Activated CD4-positive, CD25-positive, alpha-beta regulatory T cell (primary cell): ENCODE data around the gene CYP3A7.
"Not testable (repeated sequence)": the region's sequence is repeated elsewhere in the genome, so short reads cannot be mapped to it uniquely, and the experiment has no call there.

ENCODE experiments used
- DNase-seq, 4 experiments: peaks; one replicate each; lab custom pipeline; 2025; lab: John Stamatoyannopoulos, UW

The CYP3A7 gene

DNA sequence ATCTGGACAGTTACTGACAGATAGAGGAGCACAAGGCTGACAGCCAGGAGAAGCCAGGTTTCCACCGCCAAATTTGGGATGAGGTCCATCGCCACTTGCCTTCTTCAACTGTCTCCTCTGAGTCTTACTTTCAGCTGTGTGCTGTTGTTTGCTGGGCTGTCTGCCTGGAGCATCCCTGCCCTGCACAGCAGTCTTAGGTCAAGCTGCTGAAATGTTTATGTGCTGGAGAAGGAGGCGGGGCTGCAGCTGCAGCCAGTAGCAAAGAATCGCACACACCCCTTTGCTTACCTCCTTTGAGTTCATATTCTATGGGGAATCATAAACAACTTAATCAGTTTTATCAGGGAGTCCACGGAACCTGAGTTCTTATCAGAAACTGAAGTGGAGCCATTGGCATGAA is 35.0 kb downstream of the CYP3A7 start:
- DNase-seq = no peak

DNA sequence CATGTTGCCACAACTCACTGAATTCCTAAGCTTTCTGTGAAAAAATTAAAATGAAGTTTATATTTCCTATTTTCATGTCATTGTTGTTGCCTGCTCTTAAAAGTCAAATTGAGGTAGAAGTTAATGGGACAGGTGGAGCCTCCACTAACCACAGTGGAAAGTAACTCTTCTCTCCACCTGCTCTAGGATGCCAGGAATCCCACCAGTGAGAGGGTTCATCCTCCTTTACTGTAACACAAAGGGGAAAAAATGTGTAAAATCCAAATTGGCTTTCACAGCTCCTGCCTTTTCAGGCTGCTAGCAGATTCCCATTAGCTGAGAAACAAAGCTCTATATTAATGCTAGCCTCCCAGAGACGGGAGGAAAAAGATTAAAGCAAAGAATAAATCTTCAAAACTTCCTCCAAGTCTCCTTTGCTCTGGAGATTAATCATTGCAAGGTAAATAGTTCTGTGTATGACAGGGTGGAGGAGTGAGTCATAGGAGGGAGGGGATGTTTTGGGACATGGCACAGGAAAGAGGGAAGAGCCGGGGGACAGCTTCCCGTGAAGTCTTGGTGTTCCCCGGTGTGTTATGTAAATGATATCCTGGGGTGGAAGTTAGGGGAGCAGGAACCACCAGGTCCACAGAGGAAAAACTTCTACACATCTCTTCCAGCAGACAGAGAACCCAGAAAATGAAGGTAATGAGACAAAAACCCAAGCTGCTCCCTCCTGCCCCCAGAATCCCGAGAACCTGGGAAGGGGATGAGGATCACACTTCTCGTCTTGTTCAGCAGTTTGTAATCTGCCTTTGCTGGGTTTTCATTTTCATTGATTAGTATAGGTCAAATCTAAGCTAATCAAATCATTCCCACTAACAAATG is 35.9 kb downstream of the CYP3A7 start:
- not testable (repeated sequence) for DNase-seq

DNA sequence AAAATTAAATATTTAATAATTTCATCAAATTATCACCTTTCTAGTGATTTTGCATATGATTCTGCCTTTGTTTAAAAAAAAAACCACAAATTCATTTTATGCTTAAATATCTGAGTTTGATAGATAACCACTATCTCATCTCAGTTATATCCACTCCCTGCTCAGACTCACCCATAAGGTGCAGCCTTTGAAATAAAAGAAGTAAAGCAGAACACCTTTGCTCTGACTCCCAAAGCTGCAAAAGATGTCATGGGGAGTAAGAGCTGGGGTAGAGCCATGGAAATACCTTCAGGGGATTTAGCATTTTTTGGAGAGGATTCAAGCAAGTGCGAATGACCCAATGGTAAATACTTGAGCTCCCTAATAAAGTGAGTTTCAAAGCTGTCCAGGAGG is 40.1 kb downstream of the CYP3A7 start:
- no peak for DNase-seq

DNA sequence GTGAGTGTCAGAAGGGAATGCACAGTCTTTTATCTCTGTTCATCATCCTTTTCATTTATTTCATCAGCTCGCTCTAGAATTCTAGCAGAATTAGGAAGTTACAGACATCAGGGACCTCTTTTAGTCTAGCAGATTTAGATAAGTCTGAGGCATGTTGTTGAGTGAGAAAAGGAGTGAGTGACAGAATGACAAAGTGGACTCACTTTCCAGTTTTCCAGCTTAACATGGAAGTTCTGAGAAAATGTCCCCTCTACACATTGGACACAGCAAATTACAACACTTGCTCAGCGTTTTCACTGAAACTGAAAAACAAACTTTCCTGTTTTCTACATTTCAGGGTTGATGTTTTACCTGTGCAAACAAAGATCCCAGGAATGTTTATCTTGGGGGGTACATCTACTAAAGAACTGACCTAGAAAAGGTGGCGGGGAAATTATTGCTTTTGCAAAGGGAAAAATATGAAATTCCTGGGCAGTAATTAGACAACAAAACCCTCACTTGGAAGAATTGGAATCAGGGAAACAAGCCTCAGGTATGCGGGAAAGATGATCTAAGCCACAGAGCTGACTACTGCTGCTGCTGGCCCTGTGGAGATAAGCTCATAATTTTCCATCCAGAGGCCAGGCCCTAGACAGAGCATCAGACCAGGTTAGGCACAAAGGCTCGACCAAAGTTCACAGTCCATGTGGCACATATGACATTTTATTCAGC is 40.6 kb downstream of the CYP3A7 start:
- no peak for DNase-seq

DNA sequence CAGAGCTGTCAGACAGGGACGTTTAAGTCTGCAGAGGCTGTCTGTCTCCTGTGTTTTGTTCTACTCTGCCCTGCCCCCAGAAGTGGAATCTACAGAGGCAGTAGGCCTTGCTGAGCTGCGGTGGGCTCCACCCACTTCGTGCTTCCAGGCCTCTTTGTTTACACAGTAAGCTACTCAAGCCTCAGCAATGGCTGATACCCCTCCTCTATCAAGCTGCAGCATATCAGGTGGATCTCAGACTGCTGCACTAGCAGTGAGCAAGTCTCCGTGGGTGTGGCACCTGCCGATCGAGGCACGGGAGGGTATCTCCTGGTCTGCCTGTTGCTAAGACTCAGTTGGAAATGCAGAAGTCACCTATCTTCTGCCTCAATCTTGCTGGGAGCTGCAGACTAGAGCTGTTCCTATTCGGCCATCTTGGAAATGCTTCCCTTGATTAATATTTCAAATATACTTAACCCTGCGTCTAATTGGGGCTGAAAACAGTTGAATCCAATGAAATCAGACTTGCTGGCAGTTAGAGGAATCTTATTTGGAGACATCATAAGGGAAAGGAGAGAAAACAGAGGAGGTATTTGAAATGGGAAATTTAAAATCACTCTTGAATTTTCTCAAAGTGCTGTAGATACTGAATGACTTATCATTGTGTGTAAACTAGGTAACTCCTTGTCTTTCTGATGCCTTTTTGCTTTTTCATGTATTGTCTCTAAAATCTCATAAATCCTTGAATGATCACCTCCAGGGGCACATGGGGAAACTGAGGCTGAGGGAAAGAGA is 41.4 kb downstream of the CYP3A7 start:
- DNase-seq = no peak

DNA sequence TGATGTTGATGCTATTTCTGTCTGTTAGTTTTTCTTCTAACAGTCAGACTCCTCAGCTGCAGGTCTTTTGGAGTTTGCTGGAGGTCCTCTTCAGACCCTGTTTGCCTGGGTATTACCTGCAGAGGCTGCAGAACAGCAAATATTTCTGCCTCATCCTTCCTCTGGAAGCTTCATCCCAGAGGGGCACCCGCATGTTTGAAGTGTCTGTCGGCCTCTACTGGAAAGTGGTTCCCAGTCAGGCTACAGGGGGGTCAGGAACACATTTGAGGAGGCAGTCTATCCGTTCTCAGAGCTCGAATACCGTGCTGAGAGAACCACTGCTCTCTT is 41.9 kb downstream of the CYP3A7 start:
- no peak for DNase-seq

DNA sequence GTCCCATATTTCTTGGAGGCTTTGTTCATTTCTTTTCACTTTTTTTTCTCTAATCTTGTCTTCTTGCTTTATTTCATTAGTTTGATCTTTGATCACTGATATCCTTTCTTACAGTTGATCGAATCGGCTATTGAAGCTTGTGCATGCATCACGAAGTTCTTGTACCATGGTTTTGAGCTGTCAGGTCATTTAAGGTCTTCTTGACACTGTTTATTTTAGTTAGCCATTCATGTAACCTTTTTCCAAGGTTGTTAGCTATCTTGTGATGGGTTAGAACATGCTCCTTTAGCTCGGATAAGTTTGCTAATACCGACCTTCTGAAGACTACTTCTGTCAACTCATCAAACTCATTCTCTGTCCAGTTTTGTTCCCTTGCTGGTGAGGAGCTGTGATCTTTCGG is 42.4 kb downstream of the CYP3A7 start:
- DNase-seq = not testable (repeated sequence)

DNA sequence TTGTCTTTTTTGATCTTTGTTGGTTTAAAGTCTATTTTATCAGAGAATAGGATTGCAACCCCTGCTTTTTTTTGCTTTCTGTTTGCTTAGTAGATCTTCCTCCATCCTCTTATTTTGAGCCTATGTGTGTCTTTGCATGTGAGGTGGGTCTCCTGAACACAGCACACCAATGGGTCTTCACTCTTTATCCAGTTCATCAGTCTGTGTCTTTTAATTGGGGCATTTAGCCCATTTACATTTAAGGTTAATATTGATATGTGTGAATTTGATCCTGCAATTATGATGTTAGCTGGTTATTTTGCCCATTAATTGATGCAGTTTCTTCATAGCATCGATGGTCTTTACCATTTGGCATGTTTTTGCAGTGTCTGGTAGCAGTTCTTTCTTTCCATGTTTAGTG is 43.3 kb downstream of the CYP3A7 start:
- DNase-seq = not testable (repeated sequence)

DNA sequence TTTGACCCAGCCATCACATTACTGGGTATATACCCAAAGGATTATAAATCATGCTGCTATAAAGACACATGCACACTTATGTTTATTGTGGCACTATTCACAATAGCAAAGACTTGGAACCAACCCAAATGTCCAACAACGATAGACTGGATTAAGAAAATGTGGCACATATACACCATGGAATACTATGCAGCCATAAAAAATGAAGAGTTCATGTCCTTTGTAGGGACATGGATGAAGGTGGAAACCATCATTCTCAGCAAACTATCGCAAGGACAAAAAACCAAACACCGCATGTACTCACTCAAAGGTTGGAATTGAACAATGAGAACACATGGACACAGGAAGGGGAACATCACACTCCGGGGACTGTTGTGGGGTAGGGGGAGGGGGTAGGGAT is 44.1 kb downstream of the CYP3A7 start:
- not testable (repeated sequence) for DNase-seq

DNA sequence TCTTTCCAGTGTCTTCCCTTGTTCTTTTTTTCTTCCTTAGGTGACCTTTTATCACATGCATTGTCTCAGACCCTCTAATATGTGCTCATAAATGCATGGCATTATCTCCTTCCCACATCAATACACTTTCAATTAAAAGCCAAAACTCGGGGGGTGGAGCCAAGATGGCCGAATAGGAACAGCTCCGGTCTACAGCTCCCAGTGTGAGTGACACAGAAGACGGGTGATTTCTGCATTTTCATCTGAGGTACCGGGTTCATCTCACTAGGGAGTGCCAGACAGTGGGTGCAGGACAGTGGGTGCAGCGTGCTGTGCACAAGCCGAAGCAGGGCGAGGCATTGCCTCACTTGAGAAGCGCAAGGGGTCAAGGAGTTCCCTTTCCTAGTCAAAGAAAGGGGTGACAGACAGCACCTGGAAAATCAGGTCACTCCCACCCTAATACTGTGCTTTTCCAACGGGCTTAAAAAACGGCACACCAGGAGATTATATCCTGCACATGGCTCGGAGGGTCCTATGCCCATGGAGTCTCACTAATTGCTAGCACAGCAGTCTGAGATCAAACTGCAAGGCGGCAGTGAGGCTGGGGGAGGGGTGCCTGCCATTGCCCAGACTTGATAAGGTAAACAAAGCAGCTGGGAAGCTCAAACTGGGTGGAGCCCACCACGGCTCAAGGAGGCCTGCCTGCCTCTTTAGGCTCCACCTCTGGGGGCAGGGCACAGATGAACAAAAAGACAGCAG is 49.0 kb downstream of the CYP3A7 start:
- DNase-seq = not testable (repeated sequence)

DNA sequence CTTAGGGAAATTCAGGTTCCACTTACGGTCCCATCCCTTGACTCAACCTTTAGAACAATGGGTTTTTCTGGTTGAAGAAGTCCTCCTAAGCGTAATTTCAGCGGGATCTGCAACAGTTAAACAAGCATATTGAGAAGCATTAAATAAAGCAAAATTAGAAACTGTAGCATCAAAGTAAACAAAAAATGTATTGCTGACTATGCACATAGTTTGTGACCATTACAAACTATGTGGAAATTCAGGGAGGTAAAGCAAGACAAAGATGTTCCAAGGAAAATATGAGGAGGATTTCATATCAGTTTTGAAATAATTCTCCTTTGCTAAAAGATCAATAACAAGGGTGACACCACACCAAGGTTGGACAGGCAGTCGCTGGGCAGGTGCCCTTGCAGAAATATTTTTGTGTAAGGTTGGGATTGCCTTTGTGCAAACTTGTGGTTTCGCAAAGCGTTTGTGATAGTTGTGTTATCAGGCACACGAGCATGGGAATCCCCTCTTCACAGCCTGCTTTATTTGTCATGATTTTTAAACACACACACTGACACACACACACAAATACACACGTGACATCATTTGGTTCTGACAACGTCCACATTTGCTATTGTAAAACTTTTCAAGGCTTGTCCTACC is 49.8 kb downstream of the CYP3A7 start:
- no peak for DNase-seq

DNA sequence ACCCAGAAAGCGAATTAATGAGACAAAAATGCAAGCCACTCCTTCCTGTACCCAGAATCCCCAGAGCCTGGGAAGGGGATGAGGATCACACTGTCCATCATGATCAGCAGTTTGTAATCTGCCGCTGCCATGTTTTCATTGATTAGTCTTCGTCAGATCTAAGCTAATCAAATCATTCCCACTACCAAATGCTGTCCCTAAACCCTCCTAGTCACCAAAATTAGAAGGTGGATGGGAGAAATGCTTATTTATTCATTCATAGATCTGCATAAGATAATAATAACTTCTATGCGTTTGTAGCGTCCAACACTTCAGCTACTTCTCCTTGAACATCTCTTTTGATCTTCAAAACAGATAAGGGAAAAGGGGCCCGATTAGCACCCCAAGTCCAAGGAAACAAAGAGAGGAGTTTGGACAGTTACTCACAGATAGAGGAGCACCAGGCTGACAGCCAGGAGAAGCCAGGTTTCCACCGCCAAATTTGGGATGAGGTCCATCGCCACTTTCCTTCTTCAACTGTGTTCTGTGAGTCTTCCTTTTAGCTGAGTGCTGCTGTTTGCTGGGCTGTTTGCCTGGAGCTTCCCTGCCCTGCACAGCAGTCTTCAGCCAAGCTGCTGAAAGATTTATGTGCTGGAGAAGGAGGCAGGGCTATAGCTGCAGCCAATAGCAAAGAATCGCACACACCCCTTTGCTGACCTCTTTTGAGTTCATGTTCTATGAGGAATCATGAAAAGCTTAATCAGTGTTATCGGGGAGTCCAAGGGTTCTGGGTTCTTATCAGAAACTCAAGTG is 55.4 kb downstream of the CYP3A7 start, which contains the start of gene CYP3A5:
Gene CYP3A5, minus strand, starts transcription at position 597 of the 792 bp plus-strand sequence. Its CDS starts 100 bp downstream, at position 497.
- DNase-seq = no peak

DNA sequence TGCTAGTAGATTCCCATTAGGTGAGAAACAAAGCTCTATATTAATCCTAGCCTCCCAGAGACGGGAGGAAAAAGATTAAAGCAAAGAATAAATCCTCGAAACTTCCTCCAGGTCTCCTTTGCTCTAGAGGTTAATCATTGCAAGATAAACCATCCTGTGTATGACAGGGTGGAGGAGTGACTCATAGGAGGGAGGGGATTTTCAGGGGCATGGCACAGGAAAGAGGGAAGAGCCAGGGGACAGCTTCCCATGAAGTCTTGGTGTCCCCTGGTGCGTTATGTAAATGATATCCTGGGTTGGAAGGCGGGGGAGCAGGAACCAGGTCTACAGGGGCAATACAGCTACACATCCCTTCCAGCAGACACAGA is 56.0 kb downstream of the CYP3A7 start:
- no peak for DNase-seq

DNA sequence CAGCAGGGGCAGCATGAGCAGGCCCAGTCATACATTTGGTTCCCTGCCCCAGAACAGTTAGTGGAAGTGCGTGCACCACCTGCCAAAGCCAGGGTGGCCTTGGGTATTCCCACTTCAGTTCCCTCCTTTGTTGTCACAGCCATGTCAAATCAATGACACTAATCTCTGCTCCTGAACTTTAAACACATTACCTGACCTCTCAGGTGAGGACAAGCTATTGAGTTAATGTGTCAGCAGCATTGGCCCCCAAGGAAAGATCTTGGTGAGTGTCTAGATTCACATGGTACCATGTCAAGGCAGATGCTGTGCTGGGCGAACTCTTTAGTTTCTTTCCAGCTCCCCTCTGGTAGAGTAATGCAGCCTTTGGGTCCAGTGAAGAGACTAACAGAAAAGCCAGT is 57.3 kb downstream of the CYP3A7 start:
- DNase-seq = no peak

DNA sequence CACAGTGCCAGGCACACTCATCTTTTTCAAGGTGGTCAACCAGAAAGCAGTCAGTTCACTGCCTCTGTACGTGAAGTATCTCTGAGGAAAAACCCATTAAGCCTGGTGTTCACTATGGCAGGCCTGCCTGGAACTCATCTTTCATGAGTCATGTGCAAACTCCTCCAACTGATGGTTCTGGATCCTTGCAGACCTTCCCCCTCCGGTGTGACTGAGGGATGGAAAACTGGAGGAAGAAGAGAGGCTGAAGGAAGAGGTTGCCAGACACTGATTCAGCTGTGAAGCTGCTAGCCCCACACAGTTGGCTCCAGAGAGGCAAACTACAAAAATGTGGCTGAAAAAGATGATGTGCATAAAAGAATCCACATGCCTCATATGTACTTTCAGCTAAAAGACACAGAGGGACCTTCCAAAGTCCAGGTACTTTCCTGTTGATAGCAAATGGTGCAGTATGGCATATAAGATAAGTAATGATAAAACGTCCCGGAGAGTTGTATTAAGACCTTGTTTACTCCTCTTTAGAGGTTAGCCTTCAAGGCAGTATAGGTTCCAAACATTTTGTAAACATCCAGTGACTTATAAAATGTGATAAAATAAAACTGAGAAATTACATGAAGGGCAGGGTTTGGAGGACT is 57.9 kb downstream of the CYP3A7 start:
- DNase-seq = no peak

DNA sequence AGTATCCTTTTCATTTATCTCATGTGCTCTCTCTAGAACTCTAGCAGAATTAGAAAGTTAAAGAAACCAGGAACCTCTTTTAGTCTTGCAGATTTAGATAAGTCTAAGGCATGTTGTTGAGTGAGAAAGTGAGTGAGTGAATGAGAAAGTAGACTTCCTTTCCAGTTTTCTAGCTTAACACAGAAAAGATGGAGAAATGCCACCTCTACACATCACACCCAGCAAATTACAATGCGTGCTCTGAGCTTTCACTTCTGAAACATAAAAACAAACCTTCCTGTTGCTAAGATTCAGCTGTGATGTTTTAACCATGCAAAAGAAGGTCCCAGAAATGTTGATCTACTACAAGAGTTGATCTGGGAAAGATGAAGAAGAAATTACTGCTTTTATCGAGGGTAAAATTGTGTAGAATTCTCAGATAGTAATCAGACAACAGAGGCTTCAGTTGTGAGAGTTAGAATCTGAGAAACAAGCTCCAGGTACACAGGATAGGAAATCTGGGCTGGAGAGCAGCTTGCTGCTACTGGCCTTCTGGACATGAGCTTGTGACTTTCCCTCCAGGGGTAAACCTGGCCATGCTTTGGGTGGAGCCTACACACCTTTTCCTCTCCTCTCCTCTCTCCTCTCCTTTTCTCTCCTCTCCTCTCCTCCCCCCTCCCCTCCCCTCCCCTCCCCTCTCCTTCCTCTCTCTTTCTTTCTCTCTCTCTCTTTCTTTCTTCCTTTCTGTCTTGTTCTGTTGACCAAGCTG is 59.8 kb downstream of the CYP3A7 start:
- no peak for DNase-seq

DNA sequence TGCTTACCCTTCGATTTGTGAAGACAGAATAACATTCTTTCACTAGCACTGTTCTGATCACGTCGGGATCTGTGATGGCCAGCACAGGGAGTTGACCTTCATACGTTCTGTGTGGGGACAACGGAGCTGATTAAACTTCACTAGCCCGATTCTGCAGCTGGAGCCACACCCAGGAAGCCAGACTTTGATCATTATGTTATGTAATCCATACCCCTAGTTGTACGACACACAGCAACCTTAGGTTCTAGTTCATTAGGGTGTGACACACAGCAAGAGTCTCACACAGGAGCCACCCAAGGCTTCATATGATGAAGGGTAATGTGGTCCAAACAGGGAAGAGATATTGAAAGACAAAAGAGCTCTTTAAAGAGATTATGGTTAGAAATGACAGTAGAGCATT is 62.4 kb downstream of the CYP3A7 start:
- DNase-seq = no peak

DNA sequence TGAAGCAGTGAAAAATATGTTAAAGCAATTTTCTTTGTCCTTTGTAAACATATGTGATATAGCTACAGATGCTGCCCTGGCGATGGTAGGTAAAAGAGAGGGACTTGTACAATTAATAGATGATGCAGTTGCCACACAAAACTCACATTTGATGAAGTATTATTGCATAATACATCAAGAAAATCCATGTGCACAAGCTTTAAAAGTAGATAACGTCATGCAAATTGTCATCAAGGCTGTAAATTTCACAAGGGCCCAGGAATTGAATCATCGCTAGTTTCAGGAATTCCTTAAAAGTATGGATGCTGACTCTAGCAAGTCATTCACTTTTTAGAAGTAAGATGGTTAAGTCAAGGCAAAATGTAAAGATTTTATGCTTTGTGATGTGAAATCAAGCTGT is 65.2 kb downstream of the CYP3A7 start:
- no peak for DNase-seq

DNA sequence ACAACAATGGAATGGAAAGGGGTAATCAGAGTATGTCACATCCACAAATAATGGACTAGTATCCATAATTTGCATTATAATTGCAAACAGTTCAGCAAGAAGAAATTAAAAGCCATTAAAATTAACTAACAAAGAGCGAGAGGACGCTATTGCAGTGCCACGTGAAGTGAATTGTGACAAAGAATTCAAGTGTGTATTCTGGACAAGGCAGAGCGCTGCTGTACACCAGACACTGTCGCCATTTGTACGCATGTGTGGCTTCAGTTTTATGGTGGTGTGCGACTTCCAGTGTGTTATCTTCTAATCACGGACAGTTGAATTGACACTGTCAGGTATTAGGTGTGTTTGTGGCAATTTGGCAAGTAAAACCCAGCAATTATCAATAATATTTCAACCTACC is 66.5 kb downstream of the CYP3A7 start:
- DNase-seq = no peak

DNA sequence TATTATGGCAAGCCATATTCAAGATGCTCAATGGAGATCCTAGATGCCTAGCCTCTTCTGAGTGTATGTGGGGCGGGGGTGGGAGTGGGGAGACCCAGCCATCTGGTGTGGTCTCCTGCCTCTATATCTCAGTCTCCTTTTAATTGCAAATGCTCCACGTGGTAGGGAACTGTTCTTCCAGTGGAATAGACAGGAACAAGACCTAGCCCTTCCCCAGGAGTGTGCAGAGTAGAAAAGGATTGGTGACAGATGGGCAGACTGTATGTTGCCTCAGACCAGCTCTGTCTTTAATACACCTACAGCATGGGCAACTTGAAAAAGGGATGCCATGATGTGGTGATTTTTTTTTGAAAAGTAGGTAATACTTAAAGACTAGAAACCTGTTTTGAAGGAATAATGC is 67.8 kb downstream of the CYP3A7 start:
- DNase-seq = no peak
